Stimulated activated naive CD8-positive, alpha-beta T cell treated with anti-CD3 and anti-CD28 coated beads, Interleukin-15, Interleukin-2, amounts not matched to agents 100 ng/mL and 50 ng/mL, for 24 hours (primary cell): ENCODE results near the gene ANG.
A peak's percentile ranks its signal among the peaks of the same experiment; 100 is the strongest.
"Not testable (repeated sequence)": the region's sequence is repeated elsewhere in the genome, so short reads cannot be mapped to it uniquely, and the experiment has no call there.

Experiments used
- H3K27ac Mint-ChIP-seq: one replicate; pipeline ENCODE4 v1.8.0; 2021; ENCODE audit warnings: mild to moderate bottlenecking, mixed read lengths
- H3K27me3 Mint-ChIP-seq: one replicate; pipeline ENCODE4 v1.8.0; 2021; ENCODE audit warnings: mixed read lengths
- H3K36me3 Mint-ChIP-seq: one replicate; pipeline ENCODE4 v1.8.0; 2021; ENCODE audit warnings: low read depth, mixed read lengths
- H3K4me1 Mint-ChIP-seq: one replicate; pipeline ENCODE4 v1.8.0; 2021; ENCODE audit warnings: low read depth, mixed read lengths
- H3K4me3 Mint-ChIP-seq: one replicate; pipeline ENCODE4 v1.8.0; 2021; ENCODE audit warnings: mild to moderate bottlenecking, mixed read lengths
- H3K9me3 Mint-ChIP-seq: one replicate; pipeline ENCODE4 v1.8.0; 2021; ENCODE audit warnings: mixed read lengths

The ANG gene

DNA sequence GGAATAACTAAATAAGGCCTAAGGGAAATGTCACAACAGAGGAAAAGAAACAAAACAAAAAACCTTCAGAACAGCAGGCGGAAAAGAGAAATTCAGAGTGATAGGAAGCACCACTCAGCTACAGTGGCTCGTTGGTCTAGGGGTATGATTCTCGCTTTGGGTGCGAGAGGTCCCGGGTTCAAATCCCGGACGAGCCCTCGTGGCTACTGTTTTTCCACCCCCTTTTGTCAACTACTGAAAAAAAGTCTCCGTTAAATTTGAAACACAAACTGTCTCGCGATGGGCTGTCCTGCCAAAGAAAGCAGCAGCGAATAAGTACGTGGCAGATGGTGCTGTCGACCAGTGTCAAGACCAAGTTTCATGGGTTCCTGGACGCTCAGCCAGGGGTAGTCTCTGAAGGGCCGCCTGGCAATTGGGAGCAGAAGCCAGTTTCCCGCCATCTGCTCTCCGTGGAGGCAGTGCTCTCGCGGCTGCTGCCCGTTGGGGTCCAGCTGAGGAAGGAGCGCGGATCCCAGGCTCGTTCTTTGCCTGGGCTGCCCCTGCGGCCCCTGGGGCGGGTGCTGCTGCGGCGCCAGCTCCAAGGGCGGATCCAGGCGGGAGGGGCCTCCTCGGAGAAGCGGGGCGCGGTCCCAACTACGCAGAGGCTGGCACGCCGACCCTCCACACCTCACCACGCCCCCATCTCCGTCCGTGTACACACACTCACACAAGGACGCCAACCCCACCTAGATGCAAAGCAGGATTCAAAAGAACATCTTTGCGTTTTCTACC is 4.5 kb upstream of the ANG start, which contains the start of gene RNASE4:
RNASE4 (plus strand) TSS at position 670 of the 771 bp plus-strand sequence. CDS start 14,812 bp downstream, outside the sequence.
- H3K4me3 Mint-ChIP-seq = no peak within 1 kb of the TSS
- no peaks in the 10 kb centered on the region for H3K27me3 Mint-ChIP-seq
- H3K27ac Mint-ChIP-seq = peak within 1 kb of the TSS; percentile 34
- H3K36me3 Mint-ChIP-seq = no peaks in the 10 kb centered on the region
- H3K9me3 Mint-ChIP-seq = no peaks in the 10 kb centered on the region
- H3K4me1 Mint-ChIP-seq = peaks cover 4% of the 10 kb centered on the region

DNA sequence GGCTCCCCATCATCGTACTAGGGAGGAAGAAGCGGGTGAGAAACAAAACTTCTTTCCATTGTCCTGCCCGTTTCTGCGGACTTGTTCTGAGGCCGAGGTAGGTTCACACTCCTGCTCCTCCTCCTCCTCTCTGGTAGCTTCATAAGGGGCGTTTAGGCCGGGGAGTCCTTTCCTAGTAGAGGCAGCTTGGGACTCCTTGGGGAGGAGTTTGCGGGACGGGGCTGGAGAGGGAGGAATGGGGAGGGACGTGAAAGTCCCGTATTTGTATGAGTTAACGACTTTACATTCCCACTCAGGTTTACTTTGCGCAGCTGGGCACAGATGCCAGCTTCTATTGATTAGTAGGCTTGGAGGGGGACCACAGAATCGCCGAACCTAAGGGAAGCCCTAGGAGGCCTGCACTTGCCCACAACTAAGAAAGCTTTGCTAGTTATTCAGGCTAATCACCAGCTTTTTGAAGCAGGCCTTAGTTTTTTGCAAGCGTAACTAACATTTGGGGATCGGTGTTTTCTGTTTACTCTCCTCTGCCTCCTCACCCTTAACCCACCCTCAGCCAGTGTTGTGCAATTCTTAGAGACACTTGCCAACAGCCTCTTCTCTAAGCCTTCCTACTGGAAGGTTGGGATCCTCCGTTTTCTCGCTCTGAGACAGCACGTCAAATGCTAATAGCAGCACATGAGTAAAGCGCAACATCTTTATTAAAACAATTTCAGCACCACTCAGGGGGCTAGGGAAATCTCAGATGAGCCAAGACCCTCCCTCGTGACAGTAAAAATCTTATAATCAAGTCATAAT is 3.7 kb upstream of the ANG start:
- no peaks in the 10 kb centered on the region for H3K36me3 Mint-ChIP-seq
- H3K4me1 Mint-ChIP-seq = peaks cover 4% of the 10 kb centered on the region
- no peaks in the 10 kb centered on the region for H3K27me3 Mint-ChIP-seq
- peak overlapping the region; percentile 34 for H3K27ac Mint-ChIP-seq
- H3K9me3 Mint-ChIP-seq = no peaks in the 10 kb centered on the region
- H3K4me3 Mint-ChIP-seq = no peak overlapping the region

DNA sequence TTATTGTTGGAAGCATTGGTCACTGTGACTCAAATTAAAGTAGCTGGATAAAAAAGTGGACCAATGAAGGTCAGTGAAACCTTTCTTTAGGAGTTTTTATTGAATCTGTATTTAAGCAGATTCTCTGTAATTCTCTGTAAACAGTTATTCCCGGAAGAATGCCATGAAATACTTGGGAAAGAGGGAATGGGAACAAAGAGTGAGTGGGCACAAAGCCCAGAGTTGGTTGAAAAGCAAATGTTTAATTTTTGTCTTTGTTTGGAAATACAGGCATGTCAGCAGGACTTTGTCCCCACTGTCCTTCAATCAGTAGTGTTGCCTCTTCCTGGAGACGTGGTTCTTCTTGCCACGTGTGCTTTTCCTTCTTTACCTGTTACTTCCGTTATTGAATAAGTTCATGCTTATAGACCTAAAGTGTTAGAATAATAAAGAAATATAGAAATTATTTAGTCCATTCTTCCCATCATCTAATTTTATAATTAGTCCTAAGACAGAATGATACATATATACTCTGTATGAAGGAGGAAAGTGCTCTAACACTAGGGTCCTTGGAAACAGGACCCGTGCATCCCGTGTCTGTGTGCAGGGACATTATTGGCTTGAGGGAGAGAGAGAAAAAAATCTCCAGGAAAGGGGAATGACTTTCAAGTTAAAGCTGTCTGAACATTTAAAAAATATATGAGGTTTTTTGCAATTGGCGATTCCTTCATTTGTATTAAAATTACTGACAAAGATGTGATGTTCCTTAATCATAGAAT is 2.0 kb upstream of the ANG start:
- H3K36me3 Mint-ChIP-seq = no peaks in the 10 kb centered on the region
- H3K27me3 Mint-ChIP-seq = no peaks in the 10 kb centered on the region
- H3K4me3 Mint-ChIP-seq = no peak overlapping the region
- peaks cover 11% of the 10 kb centered on the region for H3K4me1 Mint-ChIP-seq
- no peaks in the 10 kb centered on the region for H3K9me3 Mint-ChIP-seq
- H3K27ac Mint-ChIP-seq = no peak overlapping the region

- Mint-ChIP-seq H3K4me1 (peaks cover 11% of the 10 kb centered on the region), H3K4me3 (no peak overlapping the region), H3K27ac (no peak overlapping the region), H3K9me3 (no peaks in the 10 kb centered on the region), H3K36me3 (no peaks in the 10 kb centered on the region), H3K27me3 (no peaks in the 10 kb centered on the region)
Measured at GRCh38 chr14:20687362-20688166, 1.0 kb upstream of the ANG start.

DNA sequence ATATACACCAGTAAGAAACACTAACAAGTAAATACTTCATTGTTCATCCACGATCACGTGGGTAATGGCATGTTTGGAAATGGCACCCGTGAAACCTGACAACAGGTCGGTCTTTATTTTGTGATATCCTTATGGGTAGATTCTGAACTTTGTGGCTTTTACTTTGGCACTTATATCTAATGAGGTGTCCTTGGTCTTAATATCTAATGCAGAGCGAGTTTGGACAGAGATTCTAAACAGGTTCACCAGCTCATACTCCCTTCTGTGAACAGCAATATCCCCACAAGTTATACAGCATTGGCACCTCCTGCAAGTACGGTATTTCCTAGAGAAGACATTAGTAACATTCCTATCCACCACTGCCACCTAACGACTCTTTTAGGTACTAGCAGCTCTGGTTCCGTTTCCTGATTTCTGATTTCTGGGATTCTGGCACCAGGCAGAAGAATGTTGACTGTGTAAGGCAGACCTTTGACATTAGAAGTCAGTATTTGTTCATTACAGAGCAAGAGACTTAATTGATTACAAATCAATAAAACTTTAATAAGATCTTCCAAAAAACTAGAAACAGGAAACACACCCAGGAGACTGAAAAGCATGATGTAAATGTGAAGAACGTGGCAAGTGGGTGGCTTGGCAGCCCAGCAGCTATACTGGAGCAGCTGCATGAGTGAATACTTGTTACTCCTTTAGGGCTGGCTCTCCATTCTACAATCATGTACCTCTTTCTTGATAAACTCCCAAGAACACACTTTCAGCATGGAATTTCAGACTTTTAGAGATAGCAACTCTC is 2.5 kb downstream of the ANG start:
- Mint-ChIP-seq H3K4me1 (peaks cover 7% of the 10 kb centered on the region), H3K27ac (no peak overlapping the region), H3K9me3 (no peaks in the 10 kb centered on the region), H3K36me3 (no peaks in the 10 kb centered on the region), H3K27me3 (no peaks in the 10 kb centered on the region), H3K4me3 (peak overlapping the region; percentile 49)

GRCh38 chr14:20692116-20692751 is 3.7 kb downstream of the ANG start:
- no peaks in the 10 kb centered on the region for H3K9me3 Mint-ChIP-seq
- no peaks in the 10 kb centered on the region for H3K27me3 Mint-ChIP-seq
- no peak overlapping the region for H3K27ac Mint-ChIP-seq
- peaks cover 7% of the 10 kb centered on the region for H3K4me1 Mint-ChIP-seq
- no peak overlapping the region for H3K4me3 Mint-ChIP-seq
- no peaks in the 10 kb centered on the region for H3K36me3 Mint-ChIP-seq

DNA sequence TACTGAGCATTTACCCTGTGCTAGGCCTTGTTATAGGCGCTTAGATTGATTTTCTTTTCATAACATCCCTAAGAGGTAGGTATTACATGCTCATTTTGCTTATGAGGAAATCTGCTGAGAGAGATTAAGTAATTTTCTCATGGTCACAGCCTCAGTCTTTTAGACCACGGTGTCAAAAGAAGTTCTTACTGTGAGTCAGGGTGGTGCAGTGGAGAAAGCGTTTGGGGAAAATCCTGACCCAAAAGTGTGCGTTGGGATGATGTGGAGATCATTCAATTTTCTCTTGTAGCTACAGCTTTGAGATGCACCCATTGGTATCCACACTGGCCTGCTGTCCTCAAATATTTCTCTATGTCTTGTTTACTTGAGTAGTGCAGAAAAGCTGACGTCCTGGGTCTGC is 8.2 kb downstream of the ANG start:
- no peak overlapping the region for H3K27ac Mint-ChIP-seq
- H3K9me3 Mint-ChIP-seq = no peaks in the 10 kb centered on the region
- H3K4me1 Mint-ChIP-seq = no peaks in the 10 kb centered on the region
- no peak overlapping the region for H3K4me3 Mint-ChIP-seq
- H3K36me3 Mint-ChIP-seq = no peaks in the 10 kb centered on the region
- no peaks in the 10 kb centered on the region for H3K27me3 Mint-ChIP-seq

DNA sequence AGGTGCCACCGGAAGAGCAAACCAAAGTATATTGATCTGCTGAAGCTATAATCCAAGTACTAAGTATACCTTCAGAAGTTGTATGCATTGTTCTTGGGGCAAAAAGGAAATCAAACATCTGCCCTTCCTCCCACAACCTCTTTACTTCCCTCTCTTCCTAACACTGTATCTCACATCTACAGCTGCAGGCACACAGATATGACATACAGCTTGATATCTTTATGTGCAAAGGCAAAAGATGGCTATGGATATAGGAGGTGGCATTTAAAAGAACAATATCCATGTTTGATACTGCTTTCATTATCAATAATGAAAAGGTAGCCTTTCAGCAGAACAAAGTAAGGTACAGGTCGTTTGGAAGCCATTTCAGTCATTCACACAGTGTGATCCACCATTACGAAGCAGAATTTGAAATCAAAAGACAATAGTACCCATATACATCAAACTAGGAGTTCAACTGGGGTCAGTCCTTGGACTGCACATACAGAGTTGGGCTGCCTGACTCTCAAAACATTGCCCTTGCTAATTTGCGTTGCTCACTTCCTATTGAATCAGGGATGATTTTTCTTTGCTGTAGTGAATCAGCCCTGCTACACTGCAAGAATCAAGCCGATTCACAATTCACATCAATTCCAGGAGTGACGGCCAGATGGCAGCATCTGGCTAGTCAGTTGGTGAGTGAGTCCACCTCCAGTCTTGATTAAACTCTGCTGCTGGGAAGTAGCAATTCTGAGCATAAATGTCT is 8.9 kb downstream of the ANG start:
- Mint-ChIP-seq H3K27ac (no peak overlapping the region), H3K9me3 (no peaks in the 10 kb centered on the region), H3K4me1 (no peaks in the 10 kb centered on the region), H3K4me3 (no peak overlapping the region), H3K36me3 (no peaks in the 10 kb centered on the region), H3K27me3 (no peaks in the 10 kb centered on the region)

GRCh38 chr14:20698018-20698329 is 9.4 kb downstream of the ANG start:
- no peaks in the 10 kb centered on the region for H3K36me3 Mint-ChIP-seq
- H3K4me1 Mint-ChIP-seq = no peaks in the 10 kb centered on the region
- no peak overlapping the region for H3K27ac Mint-ChIP-seq
- H3K27me3 Mint-ChIP-seq = no peaks in the 10 kb centered on the region
- no peak overlapping the region for H3K4me3 Mint-ChIP-seq
- H3K9me3 Mint-ChIP-seq = no peaks in the 10 kb centered on the region

- no peaks in the 10 kb centered on the region for H3K36me3 Mint-ChIP-seq
- no peaks in the 10 kb centered on the region for H3K9me3 Mint-ChIP-seq
- no peak overlapping the region for H3K4me3 Mint-ChIP-seq
- H3K27me3 Mint-ChIP-seq = no peaks in the 10 kb centered on the region
- no peak overlapping the region for H3K27ac Mint-ChIP-seq
- no peaks in the 10 kb centered on the region for H3K4me1 Mint-ChIP-seq
Measured at GRCh38 chr14:20698934-20699333, 10.4 kb downstream of the ANG start.

DNA sequence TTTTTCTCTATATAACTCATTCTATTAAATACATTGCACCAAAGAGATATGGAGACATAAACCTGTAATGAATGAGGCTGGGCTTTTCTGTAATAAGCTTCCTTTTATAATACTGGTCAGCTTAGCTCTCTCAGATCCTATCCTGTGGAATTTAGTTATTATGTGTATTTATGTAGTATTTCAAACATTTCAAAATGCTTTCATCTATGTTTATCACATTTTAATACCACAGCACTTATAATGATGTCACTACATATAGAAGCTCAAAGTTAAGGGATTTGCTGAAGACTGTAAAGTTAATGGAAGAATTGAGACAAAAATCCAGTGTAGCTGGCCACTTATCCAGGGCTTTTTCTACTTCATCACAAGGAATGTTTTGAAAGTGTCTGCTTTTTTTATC is 11.4 kb downstream of the ANG start:
- H3K4me3 Mint-ChIP-seq = no peak overlapping the region
- no peaks in the 10 kb centered on the region for H3K9me3 Mint-ChIP-seq
- H3K4me1 Mint-ChIP-seq = no peaks in the 10 kb centered on the region
- H3K27ac Mint-ChIP-seq = no peak overlapping the region
- H3K27me3 Mint-ChIP-seq = no peaks in the 10 kb centered on the region
- no peaks in the 10 kb centered on the region for H3K36me3 Mint-ChIP-seq

DNA sequence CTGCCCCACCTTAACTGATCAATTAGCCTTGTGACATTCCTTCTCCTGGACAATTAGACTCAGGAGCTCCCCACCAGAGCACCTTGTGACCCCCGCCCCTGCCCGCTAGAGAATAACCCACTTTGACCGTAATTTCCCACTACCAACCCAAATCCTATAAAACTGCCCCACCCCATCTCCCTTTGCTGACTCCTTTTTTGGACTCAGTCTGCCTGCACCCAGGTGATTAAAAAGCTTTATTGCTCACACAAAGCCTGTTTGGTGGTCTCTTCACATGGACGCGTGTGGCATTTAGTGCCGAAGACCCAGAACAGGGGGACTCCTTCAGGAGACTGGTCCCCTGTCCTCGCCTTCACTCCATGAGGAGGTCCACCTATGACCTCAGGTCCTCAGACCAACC is 12.4 kb downstream of the ANG start:
- H3K4me1 Mint-ChIP-seq, H3K4me3 Mint-ChIP-seq, H3K27ac Mint-ChIP-seq, H3K36me3 Mint-ChIP-seq, H3K9me3 Mint-ChIP-seq, H3K27me3 Mint-ChIP-seq: not testable (repeated sequence)

- H3K27ac Mint-ChIP-seq = no peak overlapping the region
- no peaks in the 10 kb centered on the region for H3K4me1 Mint-ChIP-seq
- no peaks in the 10 kb centered on the region for H3K9me3 Mint-ChIP-seq
- peaks cover 3% of the 10 kb centered on the region for H3K27me3 Mint-ChIP-seq
- no peaks in the 10 kb centered on the region for H3K36me3 Mint-ChIP-seq
- no peak overlapping the region for H3K4me3 Mint-ChIP-seq
Measured at GRCh38 chr14:20706657-20707355, 18.2 kb downstream of the ANG start.
